Neural cell (in vitro differentiated cells): Measurements from ENCODE around the gene RFX8. TPM values are rescaled to one million over a fixed set of nuclear protein-coding genes. Genes with fewer than 3 reads are reported as not detected.

ENCODE experiments used
- H2AFZ ChIP-seq: fragments of 200-600, 300-800 bp; sonication (generic), shearing (Covaris generic); 2 replicates; pipeline ENCODE4 v1.6.0; 2014; ENCODE audit warnings: low read depth, mild to moderate bottlenecking, antibody characterized with exemption, low read length, moderate library complexity
- H3F3A ChIP-seq: fragments of 200-600 bp; shearing (Covaris generic); 2 replicates; pipeline ENCODE4 v1.6.1; 2016; ENCODE audit warnings: mild to moderate bottlenecking, moderate library complexity, mixed read lengths, antibody characterized with exemption, low read length; ENCODE audit not compliant: insufficient read depth, poor library complexity, severe bottlenecking
- H3K27ac ChIP-seq: fragments of 200-600, 300-800 bp; sonication (generic), shearing (Covaris generic); 2 replicates; pipeline ENCODE4 v1.5.1; 2014; ENCODE audit warnings: mild to moderate bottlenecking, low read length, moderate library complexity
- H3K27me3 ChIP-seq: fragments of 300-800, 200-600 bp; sonication (generic), shearing (Covaris generic); 2 replicates; pipeline ENCODE4 v1.6.0; 2014; ENCODE audit warnings: mild to moderate bottlenecking, low read depth, low read length, moderate library complexity; ENCODE audit not compliant: insufficient read depth
- H3K36me3 ChIP-seq: fragments of 300-800, 200-600 bp; sonication (generic), shearing (Covaris generic); 2 replicates; pipeline ENCODE4 v1.5.1; 2014; ENCODE audit warnings: mild to moderate bottlenecking, antibody characterized with exemption, low read length, moderate library complexity; ENCODE audit not compliant: insufficient read depth
- H3K4me2 ChIP-seq: fragments of 300-800, 200-600 bp; sonication (generic), shearing (Covaris generic); 2 replicates; pipeline ENCODE4 v1.6.0; 2014; ENCODE audit warnings: mild to moderate bottlenecking, low read length
- H3K4me3 ChIP-seq: fragments of 300-800, 200-600 bp; sonication (generic), shearing (Covaris generic); 2 replicates; pipeline ENCODE4 v1.5.1; 2014; ENCODE audit warnings: mild to moderate bottlenecking, low read length, moderate library complexity
- H3K79me2 ChIP-seq: fragments of 200-600 bp; shearing (Covaris generic); replicated peaks from 2 replicates; pipeline ENCODE4 v1.6.0; 2014; ENCODE audit warnings: mild to moderate bottlenecking, low read length, moderate library complexity; ENCODE audit not compliant: insufficient read depth
- H3K9ac ChIP-seq: fragments of 300-800, 200-600 bp; sonication (generic), shearing (Covaris generic); 2 replicates; pipeline ENCODE4 v1.6.1; 2016; ENCODE audit warnings: mild to moderate bottlenecking, low read length, mixed read lengths
- H3K9me2 ChIP-seq: fragments of 200-600 bp; shearing (Covaris generic); 2 replicates; pipeline ENCODE4 v1.6.1; 2016; ENCODE audit warnings: mild to moderate bottlenecking, low read length, mixed read lengths; ENCODE audit not compliant: insufficient read depth
- H3K9me3 ChIP-seq: fragments of 200-600, 300-800 bp; sonication (generic), shearing (Covaris generic); 2 replicates; pipeline ENCODE4 v1.6.1; 2016; ENCODE audit warnings: mild to moderate bottlenecking, mixed run types, low read length, moderate library complexity, mixed read lengths
- H4K20me1 ChIP-seq: fragments of 200-600 bp; shearing (Covaris generic); 2 replicates; pipeline ENCODE4 v1.6.1; 2016; ENCODE audit warnings: mild to moderate bottlenecking, mixed run types; ENCODE audit not compliant: insufficient read depth
- CTCF ChIP-seq: fragments of 450-650 bp; IDR thresholded peaks from 2 replicates; pipeline ENCODE4 v1.5.1; 2014; ENCODE audit warnings: antibody characterized with exemption, mild to moderate bottlenecking, moderate library complexity; ENCODE audit not compliant: poor library complexity, severe bottlenecking
- EP300 ChIP-seq: fragments of 450-650 bp; conservative IDR thresholded peaks from 2 replicates; pipeline ENCODE4 v1.6.1; 2014; ENCODE audit warnings: antibody characterized with exemption, mild to moderate bottlenecking, moderate library complexity; ENCODE audit not compliant: poor library complexity, severe bottlenecking
- EZH2 ChIP-seq: fragments of 200-600, 300-800 bp; shearing (Covaris generic), sonication (generic); IDR thresholded peaks from 2 replicates; pipeline ENCODE4 v1.6.1; 2014; ENCODE audit warnings: antibody characterized with exemption, low read length, borderline replicate concordance, mild to moderate bottlenecking; ENCODE audit not compliant: insufficient read depth, poor library complexity, severe bottlenecking
- MXI1 ChIP-seq: fragments of 450-650 bp; conservative IDR thresholded peaks from 2 replicates; pipeline ENCODE4 v1.6.1; 2014; ENCODE audit warnings: antibody characterized with exemption, mild to moderate bottlenecking; ENCODE audit not compliant: poor library complexity, severe bottlenecking
- POLR2AphosphoS5 ChIP-seq: IDR thresholded peaks from 2 replicates; pipeline ENCODE4 v1.6.1; 2012
- RAD21 ChIP-seq: fragments of 450-650 bp; conservative IDR thresholded peaks from 2 replicates; pipeline ENCODE4 v1.6.1; 2014; ENCODE audit warnings: antibody characterized with exemption, mild to moderate bottlenecking, moderate library complexity
- REST ChIP-seq: IDR thresholded peaks from 2 replicates; pipeline ENCODE4 v1.6.1; 2012; ENCODE audit warnings: borderline replicate concordance
- SMC3 ChIP-seq: fragments of 450-650 bp; conservative IDR thresholded peaks from 2 replicates; pipeline ENCODE4 v1.6.1; 2014; ENCODE audit warnings: antibody characterized with exemption, mild to moderate bottlenecking, moderate library complexity; ENCODE audit not compliant: poor library complexity
- TAF1 ChIP-seq: IDR thresholded peaks from 2 replicates; pipeline ENCODE4 v1.6.1; 2012; ENCODE audit warnings: low read depth
- polyA plus RNA-seq: library from polyadenylated mRNA; depleted of rRNA; stranded (reverse); fragments of >200 nt; gene quantifications from 2 replicates; pipeline ENCODE4 v1.2.3, GENCODE V29; 2014

RFX8 gene
- polyA plus RNA-seq, 1 donor from 2014 or later: not detected

- H3F3A ChIP-seq: no peaks in the 10 kb centered on the region
- TF ChIP-seq SMC3: no peak
- no peak for TF ChIP-seq EZH2
- TF ChIP-seq MXI1: no peak
- TF ChIP-seq TAF1: no peak
- no peak for TF ChIP-seq CTCF
- no peak for TF ChIP-seq RAD21
- no peak for TF ChIP-seq REST
- no peak for TF ChIP-seq POLR2AphosphoS5
- TF ChIP-seq EP300: no peak
- no peaks in the 10 kb centered on the region for H4K20me1 ChIP-seq
- no peak overlapping the region for H3K9ac ChIP-seq
- H3K79me2 ChIP-seq: no peaks in the 10 kb centered on the region
- H3K36me3 ChIP-seq: no peaks in the 10 kb centered on the region
- no peak overlapping the region for H3K27ac ChIP-seq
- no peak overlapping the region for H3K4me2 ChIP-seq
- no peaks in the 10 kb centered on the region for H3K27me3 ChIP-seq
- H3K4me3 ChIP-seq: no peak overlapping the region
- no peaks in the 10 kb centered on the region for H3K9me2 ChIP-seq
- no peaks in the 10 kb centered on the region for H3K9me3 ChIP-seq
- no peak overlapping the region for H2AFZ ChIP-seq
Observed at GRCh38 chr2:101517758-101518271, 42.9 kb upstream of the RFX8 start.

GRCh38 chr2:101516823-101517690 is 42.1 kb upstream of the RFX8 start:
- Histone ChIP-seq H3K27ac (no peak overlapping the region), H3K36me3 (no peaks in the 10 kb centered on the region), H3K4me2 (no peak overlapping the region), H2AFZ (no peak overlapping the region), H3K79me2 (no peaks in the 10 kb centered on the region), H4K20me1 (no peaks in the 10 kb centered on the region), H3K9me2 (no peaks in the 10 kb centered on the region), H3K27me3 (no peaks in the 10 kb centered on the region), H3K9ac (no peak overlapping the region), H3K9me3 (no peaks in the 10 kb centered on the region), H3F3A (no peaks in the 10 kb centered on the region), H3K4me3 (no peak overlapping the region)
- TF ChIP-seq MXI1: no peak
- no peak for TF ChIP-seq EZH2
- no peak for TF ChIP-seq EP300
- TF ChIP-seq RAD21: no peak
- TF ChIP-seq SMC3: no peak
- TF ChIP-seq POLR2AphosphoS5: no peak
- no peak for TF ChIP-seq CTCF
- TF ChIP-seq TAF1: no peak
- no peak for TF ChIP-seq REST
